DOHH2 (cell line): ENCODE data around the gene UNC5C.

Experiments
- EZH2phosphoT487 ChIP-seq: fragments of 200-600 bp; sonication (generic); IDR thresholded peaks from 2 replicates; pipeline ENCODE4 v1.6.1; 2017; ENCODE audit warnings: borderline replicate concordance, mild to moderate bottlenecking, antibody characterized with exemption, low read length, moderate library complexity, mixed read lengths
- TF ChIP-seq, protein P1 (sequence below): fragments of 200-600 bp; sonication (generic); IDR thresholded peaks from one replicate; pipeline ENCODE4 v1.5.1; 2014; ENCODE audit warnings: antibody characterized with exemption, mild to moderate bottlenecking, low read depth, low read length; ENCODE audit not compliant: poor library complexity, severe bottlenecking

DNA sequence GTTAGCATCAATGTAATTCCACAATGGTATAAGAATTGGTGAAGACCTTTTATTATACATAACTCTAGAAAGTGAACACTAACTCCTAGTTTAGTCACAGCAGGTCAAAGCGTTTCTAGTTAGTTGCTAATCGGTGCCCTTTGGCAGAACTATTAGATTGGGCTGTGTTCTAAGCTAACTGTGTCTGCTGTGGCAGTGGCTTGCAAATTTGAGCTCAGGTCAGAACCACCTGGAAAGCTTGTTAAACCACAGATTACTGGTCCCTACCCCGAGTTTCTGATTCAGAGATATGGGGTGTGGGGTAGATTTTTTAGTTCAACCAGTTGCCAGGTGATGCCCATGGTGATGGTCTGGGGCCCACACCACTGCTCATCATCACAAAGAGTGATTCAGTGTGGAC is 332.1 kb downstream of the UNC5C start:
- TF ChIP-seq, protein P1, sequence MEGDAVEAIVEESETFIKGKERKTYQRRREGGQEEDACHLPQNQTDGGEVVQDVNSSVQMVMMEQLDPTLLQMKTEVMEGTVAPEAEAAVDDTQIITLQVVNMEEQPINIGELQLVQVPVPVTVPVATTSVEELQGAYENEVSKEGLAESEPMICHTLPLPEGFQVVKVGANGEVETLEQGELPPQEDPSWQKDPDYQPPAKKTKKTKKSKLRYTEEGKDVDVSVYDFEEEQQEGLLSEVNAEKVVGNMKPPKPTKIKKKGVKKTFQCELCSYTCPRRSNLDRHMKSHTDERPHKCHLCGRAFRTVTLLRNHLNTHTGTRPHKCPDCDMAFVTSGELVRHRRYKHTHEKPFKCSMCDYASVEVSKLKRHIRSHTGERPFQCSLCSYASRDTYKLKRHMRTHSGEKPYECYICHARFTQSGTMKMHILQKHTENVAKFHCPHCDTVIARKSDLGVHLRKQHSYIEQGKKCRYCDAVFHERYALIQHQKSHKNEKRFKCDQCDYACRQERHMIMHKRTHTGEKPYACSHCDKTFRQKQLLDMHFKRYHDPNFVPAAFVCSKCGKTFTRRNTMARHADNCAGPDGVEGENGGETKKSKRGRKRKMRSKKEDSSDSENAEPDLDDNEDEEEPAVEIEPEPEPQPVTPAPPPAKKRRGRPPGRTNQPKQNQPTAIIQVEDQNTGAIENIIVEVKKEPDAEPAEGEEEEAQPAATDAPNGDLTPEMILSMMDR = no peak
- TF ChIP-seq EZH2phosphoT487 = no peak
